ENCODE data around the gene RTBDN. TPM values are rescaled to one million over a fixed set of nuclear protein-coding genes. Genes with fewer than 3 reads are reported as not detected.

RTBDN gene
- total RNA-seq, 1 experiment from 2014 or later: 5.6 TPM

- Histone ChIP-seq H3K27ac (ENCODE audit: insufficient read length, low read depth, low read length) (no peak within 1 kb of the TSS), H4K20me1 (ENCODE audit: control insufficient read depth, insufficient read depth, insufficient read length) (no peaks in the 10 kb centered on the region), H3K4me2 (ENCODE audit: insufficient read depth, insufficient read length, low read length) (peak within 1 kb of the TSS; percentile 84), H3K79me2 (ENCODE audit: insufficient read depth, low read length) (no peaks in the 10 kb centered on the region), H3K27me3 (ENCODE audit: insufficient read depth, low read length) (no peaks in the 10 kb centered on the region), H3K79me1 (ENCODE audit: insufficient read depth, low read depth, low read length, poor library complexity, severe bottlenecking) (peaks cover 4% of the 10 kb centered on the region), H4K91ac (ENCODE audit: insufficient read length, low read depth, low read length) (no peak within 1 kb of the TSS), H3K56ac (ENCODE audit: insufficient read length, low read depth, low read length) (no peak within 1 kb of the TSS), H2BK20ac (ENCODE audit: low read depth, low read length, poor library complexity, severe bottlenecking) (no peak within 1 kb of the TSS), H3K9ac (ENCODE audit: extremely low read depth, insufficient read length, low read length) (peak within 1 kb of the TSS; percentile 85), H2BK120ac (ENCODE audit: low read depth, low read length, poor library complexity, severe bottlenecking) (no peak within 1 kb of the TSS), H2BK12ac (ENCODE audit: insufficient read length, low read depth, low read length) (no peak within 1 kb of the TSS), H4K8ac (replicated peaks; ENCODE audit: insufficient read length, low read depth, low read length) (no peak within 1 kb of the TSS), H2BK15ac (ENCODE audit: low read depth, low read length) (no peak within 1 kb of the TSS), H3K23me2 (ENCODE audit: insufficient read length, low read depth, low read length, poor library complexity, severe bottlenecking) (peaks cover 24% of the 10 kb centered on the region), H3K14ac (ENCODE audit: insufficient read depth, low read length) (peak within 1 kb of the TSS; percentile 86), H3K23ac (ENCODE audit: insufficient read length, low read depth, low read length) (no peak within 1 kb of the TSS), H2AFZ (ENCODE audit: low read length) (no peak within 1 kb of the TSS), H3K4ac (ENCODE audit: low read depth, low read length) (no peak within 1 kb of the TSS), H4K5ac (ENCODE audit: insufficient read length, low read depth, low read length) (no peak within 1 kb of the TSS), H3K9me3 (ENCODE audit: control insufficient read depth, low read depth, low read length) (no peaks in the 10 kb centered on the region), H2AK5ac (ENCODE audit: insufficient read length, low read length) (no peak within 1 kb of the TSS), H3T11ph (ENCODE audit: low read length) (no peak within 1 kb of the TSS), H3K18ac (ENCODE audit: insufficient read length, low read depth, low read length) (peak within 1 kb of the TSS; percentile 73), H2BK5ac (ENCODE audit: insufficient read length, low read length) (no peak within 1 kb of the TSS), H3K4me1 (ENCODE audit: insufficient read depth, low read length) (no peaks in the 10 kb centered on the region; the same call in 1 of the 2 replicates)
- Mint-ChIP-seq H3K27me3 (ENCODE audit: low read depth) (peaks cover 6% of the 10 kb centered on the region), H3K4me1 (peaks cover 16 to 20% of the 10 kb centered on the region in 2 experiments), H3K27ac (peak within 1 kb of the TSS in 1 of 3 experiments; percentile 81; a peak in 2 of 7 replicates), H3K36me3 (ENCODE audit: insufficient read depth in 1 of 3, low read depth in 3 of 3) (peaks cover 11 to 44% (median 35%) of the 10 kb centered on the region in 3 experiments; a peak in 6 of 7 replicates), H3K4me3 (peak within 1 kb of the TSS; percentile 91 to 94), H3K9me3 (no peaks in the 10 kb centered on the region; a peak in 1 of 5 replicates)
- TF ChIP-seq, protein P1, sequence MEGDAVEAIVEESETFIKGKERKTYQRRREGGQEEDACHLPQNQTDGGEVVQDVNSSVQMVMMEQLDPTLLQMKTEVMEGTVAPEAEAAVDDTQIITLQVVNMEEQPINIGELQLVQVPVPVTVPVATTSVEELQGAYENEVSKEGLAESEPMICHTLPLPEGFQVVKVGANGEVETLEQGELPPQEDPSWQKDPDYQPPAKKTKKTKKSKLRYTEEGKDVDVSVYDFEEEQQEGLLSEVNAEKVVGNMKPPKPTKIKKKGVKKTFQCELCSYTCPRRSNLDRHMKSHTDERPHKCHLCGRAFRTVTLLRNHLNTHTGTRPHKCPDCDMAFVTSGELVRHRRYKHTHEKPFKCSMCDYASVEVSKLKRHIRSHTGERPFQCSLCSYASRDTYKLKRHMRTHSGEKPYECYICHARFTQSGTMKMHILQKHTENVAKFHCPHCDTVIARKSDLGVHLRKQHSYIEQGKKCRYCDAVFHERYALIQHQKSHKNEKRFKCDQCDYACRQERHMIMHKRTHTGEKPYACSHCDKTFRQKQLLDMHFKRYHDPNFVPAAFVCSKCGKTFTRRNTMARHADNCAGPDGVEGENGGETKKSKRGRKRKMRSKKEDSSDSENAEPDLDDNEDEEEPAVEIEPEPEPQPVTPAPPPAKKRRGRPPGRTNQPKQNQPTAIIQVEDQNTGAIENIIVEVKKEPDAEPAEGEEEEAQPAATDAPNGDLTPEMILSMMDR (conservative IDR thresholded peaks at IDR 0.05): no peak; the same call in 2 of the 3 replicates
- peak; percentile 77 for DNase-seq
- no CpG with 5 or more reads among the region's 78 CpGs for WGBS (ENCODE audit: extremely low coverage, insufficient read length, low lambda C conversion rate)
Measured at GRCh38 chr19:12801466-12802266, 32.7 kb downstream of the RTBDN start, which contains the start of the genes PRDX2 and THSD8. Gene PRDX2 (minus strand): TSS chr19:12801800. CDS start chr19:12801261, 539 bp downstream. Gene THSD8 (plus strand): TSS chr19:12802069. CDS start chr19:12802072, 3 bp downstream.

Measured in H9 (cell line).